ENCODE data around the gene CA4. TPM values are rescaled to one million over a fixed set of nuclear protein-coding genes. Genes with fewer than 3 reads are reported as not detected.
"Not testable (repeated sequence)": the region's sequence is repeated elsewhere in the genome, so short reads cannot be mapped to it uniquely, and the experiment has no call there.

The CA4 gene
- total RNA-seq, 2 donors from 2014 or later = 0.96 to 4.7 TPM

DNA sequence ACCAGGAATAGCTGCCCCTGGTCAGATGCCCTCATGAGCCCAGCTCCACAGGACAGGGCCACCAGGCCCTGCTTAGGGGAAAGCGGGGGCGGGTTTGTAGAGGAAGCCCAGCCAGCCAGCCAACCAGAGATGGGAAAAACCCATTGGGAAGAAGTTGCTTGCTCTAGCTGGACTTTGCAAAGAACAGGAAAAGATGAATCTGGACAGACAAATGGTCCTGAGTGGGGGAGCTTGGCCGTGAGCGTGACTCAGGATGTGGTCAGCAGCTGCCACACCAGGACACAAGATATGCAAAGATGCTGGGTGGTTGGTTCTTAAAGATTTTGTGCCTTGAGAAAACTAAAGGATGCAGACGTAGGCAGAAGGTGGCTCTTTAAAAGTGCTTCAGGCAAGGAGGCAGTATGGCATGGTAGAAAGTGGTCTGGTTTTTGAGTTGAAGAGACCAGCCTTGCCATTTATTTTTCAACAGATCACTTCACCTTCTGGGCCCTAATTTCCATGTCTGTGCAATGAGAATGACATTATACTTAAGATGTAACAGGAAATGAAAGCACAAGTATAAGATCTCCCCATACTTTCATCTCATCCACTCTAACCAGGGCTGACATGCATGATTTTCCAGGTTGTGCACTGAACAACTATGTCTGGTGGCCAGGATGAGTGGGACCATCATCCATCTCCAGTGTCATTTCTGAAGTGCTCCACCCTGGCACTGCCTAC, 43.3 kb upstream of the CA4 start:
- no peaks in the 10 kb centered on the region for H3K27me3 ChIP-seq (replicated peaks; ENCODE audit: insufficient read depth)
- H3K27ac ChIP-seq = no peak overlapping the region
- no peaks in the 10 kb centered on the region for H3K36me3 ChIP-seq
- peak; percentile 2 for DNase-seq (ENCODE audit: low spot score)
- no peaks in the 10 kb centered on the region for H3K9me3 ChIP-seq
- intact Hi-C loops (cut with DNase I) = no loop called here
- no peak for TF ChIP-seq POLR2AphosphoS5 (IDR thresholded peaks at IDR 0.05)
- TF ChIP-seq, protein P1, sequence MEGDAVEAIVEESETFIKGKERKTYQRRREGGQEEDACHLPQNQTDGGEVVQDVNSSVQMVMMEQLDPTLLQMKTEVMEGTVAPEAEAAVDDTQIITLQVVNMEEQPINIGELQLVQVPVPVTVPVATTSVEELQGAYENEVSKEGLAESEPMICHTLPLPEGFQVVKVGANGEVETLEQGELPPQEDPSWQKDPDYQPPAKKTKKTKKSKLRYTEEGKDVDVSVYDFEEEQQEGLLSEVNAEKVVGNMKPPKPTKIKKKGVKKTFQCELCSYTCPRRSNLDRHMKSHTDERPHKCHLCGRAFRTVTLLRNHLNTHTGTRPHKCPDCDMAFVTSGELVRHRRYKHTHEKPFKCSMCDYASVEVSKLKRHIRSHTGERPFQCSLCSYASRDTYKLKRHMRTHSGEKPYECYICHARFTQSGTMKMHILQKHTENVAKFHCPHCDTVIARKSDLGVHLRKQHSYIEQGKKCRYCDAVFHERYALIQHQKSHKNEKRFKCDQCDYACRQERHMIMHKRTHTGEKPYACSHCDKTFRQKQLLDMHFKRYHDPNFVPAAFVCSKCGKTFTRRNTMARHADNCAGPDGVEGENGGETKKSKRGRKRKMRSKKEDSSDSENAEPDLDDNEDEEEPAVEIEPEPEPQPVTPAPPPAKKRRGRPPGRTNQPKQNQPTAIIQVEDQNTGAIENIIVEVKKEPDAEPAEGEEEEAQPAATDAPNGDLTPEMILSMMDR (IDR thresholded peaks at IDR 0.05) = no peak
- TF ChIP-seq POLR2A (IDR thresholded peaks at IDR 0.05) = no peak
- 92% methylated on average over 5 of the region's 5 CpGs for WGBS
- H3K4me1 ChIP-seq (replicated peaks) = no peaks in the 10 kb centered on the region
- no peak overlapping the region for H3K4me3 ChIP-seq

GRCh38 chr17:60107526-60108257, 42.1 kb upstream of the CA4 start:
- intact Hi-C loops (cut with DNase I) = no loop called here
- H3K27ac ChIP-seq = no peak overlapping the region
- 87% methylated on average over 10 of the region's 10 CpGs for WGBS
- DNase-seq (ENCODE audit: low spot score) = peak; percentile 1
- no peaks in the 10 kb centered on the region for H3K36me3 ChIP-seq
- no peaks in the 10 kb centered on the region for H3K9me3 ChIP-seq
- H3K27me3 ChIP-seq (replicated peaks; ENCODE audit: insufficient read depth) = no peaks in the 10 kb centered on the region
- TF ChIP-seq POLR2A (IDR thresholded peaks at IDR 0.05) (no peak), POLR2AphosphoS5 (IDR thresholded peaks at IDR 0.05) (no peak)
- TF ChIP-seq, protein P1 (IDR thresholded peaks at IDR 0.05) = no peak
- no peak overlapping the region for H3K4me3 ChIP-seq
- H3K4me1 ChIP-seq (replicated peaks) = no peaks in the 10 kb centered on the region

- H3K9me3 ChIP-seq; H3K4me3 ChIP-seq; H3K4me1 ChIP-seq (replicated peaks); intact Hi-C loops (cut with DNase I); H3K27me3 ChIP-seq (replicated peaks; ENCODE audit: insufficient read depth); DNase-seq (ENCODE audit: low spot score); H3K36me3 ChIP-seq; H3K27ac ChIP-seq: not testable (repeated sequence)
- 53% methylated on average over 1 of the region's 1 CpG for WGBS
Measured at GRCh38 chr17:60108309-60108708, 41.5 kb upstream of the CA4 start.

DNA sequence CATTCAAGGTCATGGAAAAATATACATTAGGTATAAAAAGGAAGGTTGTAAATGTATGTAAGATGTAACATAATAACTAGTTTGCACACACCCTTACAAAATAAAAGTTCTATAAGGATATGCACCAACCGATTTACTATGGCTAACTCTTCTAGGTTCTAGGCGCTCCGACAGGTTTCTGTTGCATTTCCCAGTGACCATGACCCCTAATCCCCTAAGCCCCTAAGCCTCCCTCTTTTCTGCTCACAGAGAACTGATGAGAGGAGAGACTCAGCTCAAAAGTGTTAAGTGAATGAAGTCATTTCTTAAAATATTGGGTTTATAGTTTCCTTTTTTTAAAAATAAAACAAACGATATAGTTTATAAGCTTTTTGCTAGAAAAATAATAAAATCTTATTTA, 41.1 kb upstream of the CA4 start:
- Histone ChIP-seq H3K36me3 (no peaks in the 10 kb centered on the region), H3K4me3 (no peak overlapping the region), H3K27ac (no peak overlapping the region), H3K4me1 (replicated peaks) (no peaks in the 10 kb centered on the region), H3K27me3 (replicated peaks; ENCODE audit: insufficient read depth) (no peaks in the 10 kb centered on the region), H3K9me3 (no peaks in the 10 kb centered on the region)
- intact Hi-C loops (cut with DNase I) = no loop called here
- TF ChIP-seq POLR2AphosphoS5 (IDR thresholded peaks at IDR 0.05) = no peak
- TF ChIP-seq, protein P1 (IDR thresholded peaks at IDR 0.05) = no peak
- TF ChIP-seq POLR2A (IDR thresholded peaks at IDR 0.05) = no peak
- DNase-seq (ENCODE audit: low spot score) = no peak
- WGBS = 82% methylated on average over 4 of the region's 4 CpGs

GRCh38 chr17:60109161-60109560, 40.6 kb upstream of the CA4 start:
- no peaks in the 10 kb centered on the region for H3K4me1 ChIP-seq (replicated peaks)
- no peak for DNase-seq (ENCODE audit: low spot score)
- H3K9me3 ChIP-seq = no peaks in the 10 kb centered on the region
- TF ChIP-seq POLR2A (IDR thresholded peaks at IDR 0.05) = no peak
- no peak for TF ChIP-seq POLR2AphosphoS5 (IDR thresholded peaks at IDR 0.05)
- H3K27me3 ChIP-seq (replicated peaks; ENCODE audit: insufficient read depth) = no peaks in the 10 kb centered on the region
- H3K27ac ChIP-seq = no peak overlapping the region
- no peak overlapping the region for H3K4me3 ChIP-seq
- WGBS = 87% methylated on average over 1 of the region's 1 CpG
- intact Hi-C loops (cut with DNase I) = no loop called here
- no peaks in the 10 kb centered on the region for H3K36me3 ChIP-seq

All from prostate gland (tissue), 2 donors.